Right ventricle myocardium superior (tissue), 1 donor: ENCODE data around the gene BEAN1. TPM values are rescaled to one million over a fixed set of nuclear protein-coding genes. Genes with fewer than 3 reads are reported as not detected.

ENCODE experiments used
- ATAC-seq: fragments of 200-7000 bp; cut with Tn5 transposase; one replicate; pipeline ENCODE4 v1.9.1; 2020; ENCODE audit warnings: mild to moderate bottlenecking; ENCODE audit not compliant: poor library complexity
- DNase-seq: peaks from one replicate; pipeline ENCODE4 v3.0.0-alpha.2; 2020
- intact Hi-C: fragments of 100-400 bp; cut with DNase I; formaldehyde crosslinking; loops from one replicate; pipeline ENCODE4 v1.11.2; 2022
- total RNA-seq: library from RNA; stranded (reverse); fragmentation: NEBNext Ultra II Directional; extraction: Animal tissue kit (Norgen Biotek cat#: 25700); gene quantifications from one replicate; pipeline ENCODE4 v1.2.1, GENCODE V29; 2021
- donor health status: DM: no; HTN: yes; CAD: no; lungs with severe emphysema.

Gene BEAN1
- total RNA-seq, 1 donor from 2014 or later, result 1.4 TPM

DNA sequence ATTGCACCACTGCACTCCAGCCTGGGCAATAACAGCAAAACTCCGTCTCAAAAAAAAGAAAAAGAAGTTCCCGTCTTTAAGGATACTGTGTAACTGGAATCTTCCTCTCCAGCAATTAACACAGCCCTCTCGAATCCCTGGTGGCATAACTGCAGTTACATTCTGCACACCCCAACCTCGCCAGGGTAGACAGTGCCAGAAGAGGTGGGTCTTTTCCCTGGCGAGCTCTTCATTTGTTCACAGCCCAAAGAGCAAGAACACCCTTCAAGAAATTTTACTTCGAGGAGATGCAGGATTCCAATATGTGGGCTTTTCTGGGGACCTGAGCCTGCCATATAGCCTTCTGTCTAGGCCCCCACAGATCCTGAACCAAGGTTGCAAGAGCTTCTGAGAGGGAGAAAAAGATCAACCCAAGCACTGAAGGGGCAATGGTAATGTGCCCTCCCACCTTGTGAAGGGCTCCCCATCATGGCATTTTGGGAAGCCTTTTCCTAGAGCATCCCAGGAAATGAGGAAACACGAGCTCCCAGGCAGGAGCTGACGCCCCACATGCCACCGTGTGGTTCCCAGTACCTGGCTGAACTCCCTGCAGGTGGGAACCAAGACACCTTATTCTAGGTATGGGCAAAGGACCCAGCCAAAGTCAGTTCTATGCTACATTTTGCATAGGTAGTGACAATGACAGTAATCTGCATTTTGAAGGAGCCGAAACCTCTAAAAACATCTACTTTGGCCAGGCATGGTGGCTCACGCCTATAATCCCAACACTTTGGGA is 95.9 kb downstream of the BEAN1 start:
- DNase-seq (no peak), ATAC-seq (no peak)
- intact Hi-C loops, result no loop called here

DNA sequence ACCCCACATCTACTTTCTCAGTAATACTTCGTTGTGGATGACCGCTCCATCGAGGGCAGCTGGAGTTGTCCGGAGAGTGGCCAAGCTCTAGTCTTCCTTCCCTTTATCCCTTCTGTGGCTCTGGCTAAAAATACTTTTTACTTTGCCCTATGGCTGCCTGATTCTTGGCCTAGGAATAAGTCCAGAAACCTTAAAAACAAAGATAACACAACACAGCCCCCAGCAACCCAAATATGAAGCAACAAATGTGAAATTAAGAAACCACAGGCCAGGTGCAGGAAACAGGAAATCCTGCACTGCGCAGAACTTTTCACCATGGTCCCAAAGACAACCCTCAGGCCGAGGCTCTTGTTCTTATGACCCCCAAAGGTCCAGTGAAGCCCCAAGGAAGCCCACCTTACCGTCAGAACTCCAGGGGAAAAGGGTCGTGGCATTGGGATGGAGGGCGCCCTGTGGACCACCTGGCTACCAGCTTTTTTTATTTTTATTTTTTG is 96.8 kb downstream of the BEAN1 start:
- intact Hi-C loops, result no loop called here
- ATAC-seq (peak; percentile 9), DNase-seq (no peak)

DNA sequence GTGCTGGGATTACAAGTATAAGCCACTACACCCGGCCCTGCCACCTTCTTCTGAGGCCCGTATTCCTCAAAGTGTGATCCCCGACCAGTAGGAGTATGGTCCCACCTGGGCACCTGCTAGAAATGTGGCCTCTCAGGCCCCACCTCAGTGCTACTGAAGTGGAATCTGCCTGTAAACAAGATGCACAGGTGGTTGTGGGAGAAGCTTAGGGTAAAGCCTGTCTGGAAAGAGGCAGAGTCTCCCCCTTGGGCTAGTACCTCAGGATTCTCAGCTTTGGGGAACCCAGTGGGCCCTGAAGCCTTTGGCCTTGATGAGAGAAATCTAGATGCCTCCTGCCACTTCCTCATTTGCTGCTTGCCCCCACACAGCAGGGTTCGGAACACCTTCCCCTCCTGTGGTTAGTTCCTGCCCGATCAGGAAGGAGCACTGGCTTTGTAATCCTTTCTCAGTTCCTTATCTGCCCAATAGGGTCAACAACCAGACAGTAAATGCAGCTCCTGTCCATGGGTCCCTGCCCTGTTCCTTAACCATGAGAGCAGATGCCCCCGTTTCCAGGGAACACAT is 97.6 kb downstream of the BEAN1 start:
- no peak for DNase-seq
- ATAC-seq, result peak; percentile 44
- intact Hi-C loops, result no loop called here

DNA sequence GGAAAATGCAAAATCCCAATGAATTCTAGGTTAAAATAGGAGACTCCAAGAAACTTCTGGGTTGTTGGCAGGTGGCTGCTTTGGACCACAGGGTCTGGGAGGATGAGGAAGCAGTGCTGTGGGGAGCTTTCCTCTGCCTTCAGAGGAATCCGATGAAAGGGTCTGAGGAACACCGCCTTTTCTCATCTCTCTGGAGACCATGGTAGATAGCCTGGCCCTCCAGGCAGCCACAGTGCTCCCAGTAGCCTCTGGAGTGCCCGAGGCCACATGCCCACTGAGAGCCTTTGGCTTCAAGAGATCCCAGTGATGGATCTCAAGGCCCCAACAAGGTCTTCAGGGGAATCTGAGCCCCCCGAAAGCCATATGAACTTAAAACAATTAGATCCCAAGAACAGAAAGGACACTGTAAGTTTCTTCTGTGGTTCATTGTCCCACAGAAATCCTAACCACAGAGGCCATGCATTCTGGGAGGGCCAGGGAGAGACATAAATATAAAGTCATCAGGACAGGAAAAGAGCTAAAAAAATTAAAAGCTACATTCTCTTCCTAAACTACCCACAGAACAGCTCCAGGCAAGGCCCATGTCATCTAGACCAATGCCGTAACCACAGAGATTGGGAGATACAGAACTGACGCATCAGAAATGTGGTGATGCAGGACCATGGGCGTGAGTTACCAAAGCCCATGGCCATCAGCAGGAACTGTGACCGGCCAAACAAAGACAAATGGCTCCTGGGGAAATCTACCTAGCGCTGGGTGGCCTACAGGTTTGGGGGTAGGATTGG is 98.5 kb downstream of the BEAN1 start:
- intact Hi-C loops, result no loop called here

DNA sequence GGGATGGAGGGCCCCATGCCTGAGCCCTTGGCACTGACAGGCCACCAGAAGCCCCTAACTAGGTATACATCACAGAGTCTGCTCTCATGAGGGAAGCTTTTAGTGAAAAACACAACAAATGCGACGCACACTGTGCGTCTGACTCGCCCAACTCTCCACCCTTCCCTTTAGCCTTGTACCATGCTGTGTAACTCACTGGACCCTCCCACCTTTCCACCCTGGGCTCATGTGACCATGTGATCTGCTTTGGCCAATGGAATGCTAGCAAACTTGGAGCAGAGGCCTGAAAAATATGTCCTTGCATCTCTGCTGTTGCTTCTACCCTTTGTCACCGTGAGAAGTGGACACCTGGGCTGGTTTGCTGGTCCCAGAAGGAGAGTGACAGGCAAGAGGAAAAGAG is 101.2 kb downstream of the BEAN1 start:
- intact Hi-C loops, result no loop called here
- ATAC-seq (no peak), DNase-seq (no peak)

More for the DNA sequence above, 98.5 kb downstream of the BEAN1 start:
- DNase-seq (no peak), ATAC-seq (no peak)

DNA sequence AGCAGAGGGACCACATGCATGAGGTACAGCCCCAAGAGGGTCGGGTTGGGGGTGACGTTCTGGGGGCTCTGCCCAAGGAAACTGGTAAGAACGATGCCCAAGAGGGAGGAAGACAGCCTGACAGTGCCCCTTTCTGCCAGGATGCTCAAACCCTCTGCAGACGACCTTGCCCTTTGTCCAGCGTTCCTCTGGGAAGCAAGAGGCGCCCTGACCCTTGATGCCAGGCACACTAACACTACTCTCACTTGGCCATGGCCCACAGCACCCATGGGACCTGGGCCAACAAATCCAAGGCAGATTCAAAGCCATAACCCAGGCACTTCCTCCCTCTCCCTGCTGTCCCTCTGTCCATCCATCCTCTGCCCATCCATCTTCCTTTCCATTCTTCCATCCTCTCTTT is 102.4 kb downstream of the BEAN1 start:
- ATAC-seq, result no peak
- no peak for DNase-seq
- intact Hi-C loops, result no loop called here

Other genes with a start within 250 kb of the BEAN1 start
- 42.9 TPM for gene CDH5, start 60.6 kb upstream of the BEAN1 start, total RNA-seq
- 19.5 TPM for gene TK2, start 122.8 kb downstream of the BEAN1 start, total RNA-seq
- 10.4 TPM for gene CKLF, start 125.3 kb downstream of the BEAN1 start, total RNA-seq
- 1.3 TPM for gene CMTM1, start 139.1 kb downstream of the BEAN1 start, total RNA-seq
- 0.46 TPM for gene CMTM2, start 152.2 kb downstream of the BEAN1 start, total RNA-seq
- 10.1 TPM for gene CMTM3, start 177.4 kb downstream of the BEAN1 start, total RNA-seq